K562 (cell line): ENCODE measurements around the gene PNPLA7. TPM values are rescaled to one million over a fixed set of nuclear protein-coding genes. Genes with fewer than 3 reads are reported as not detected.

ENCODE experiments used
- CCNT2 ChIP-seq: IDR thresholded peaks from 2 replicates; pipeline ENCODE4 v1.6.1; 2011; ENCODE audit warnings: borderline replicate concordance, low read depth, mild to moderate bottlenecking, moderate library complexity, mixed read lengths, low read length; ENCODE audit not compliant: insufficient read length; ENCODE audit errors: extremely low read depth
- CXXC5 ChIP-seq: fragments of 250-450 bp; sonication (Bioruptor Pico); IDR thresholded peaks from 2 replicates; pipeline ENCODE4 v1.8.0; 2022; ENCODE audit warnings: inconsistent platforms, mild to moderate bottlenecking, moderate library complexity
- E2F1 ChIP-seq: sonication (generic); formaldehyde crosslinking; IDR thresholded peaks from 2 replicates; pipeline ENCODE4 v1.8.1; 2023; ENCODE audit warnings: mild to moderate bottlenecking, missing genetic modification reagents, moderate library complexity
- E2F3 ChIP-seq: fragments of 250-450 bp; sonication (Bioruptor Pico); IDR thresholded peaks from 2 replicates; pipeline ENCODE4 v1.4.0; 2020; ENCODE audit warnings: mild to moderate bottlenecking
- FOXK1 ChIP-seq: sonication (generic); formaldehyde crosslinking; IDR thresholded peaks from 2 replicates; pipeline ENCODE4 v1.8.0; 2022; ENCODE audit warnings: missing genetic modification reagents, mild to moderate bottlenecking, borderline replicate concordance
- MEIS2 ChIP-seq: fragments of 450-650 bp; IDR thresholded peaks from 2 replicates; pipeline ENCODE4 v1.6.1; 2014; ENCODE audit warnings: mild to moderate bottlenecking; ENCODE audit not compliant: partially characterized antibody
- MIER1 ChIP-seq: fragments of 450-650 bp; IDR thresholded peaks from 2 replicates; pipeline ENCODE4 v1.6.1; 2016; ENCODE audit warnings: antibody characterized with exemption, mild to moderate bottlenecking, low read depth
- RBM15 ChIP-seq: fragments of 200-400 bp; formaldehyde crosslinking; IDR thresholded peaks from 2 replicates; pipeline ENCODE4 v1.6.1; 2018; ENCODE audit warnings: mild to moderate bottlenecking, low read length, moderate library complexity; ENCODE audit not compliant: insufficient read depth
- RBM22 ChIP-seq: fragments of 200-400 bp; formaldehyde crosslinking; IDR thresholded peaks from 2 replicates; pipeline ENCODE4 v1.6.1; 2018; ENCODE audit warnings: low read length, low read depth; ENCODE audit not compliant: poor library complexity, severe bottlenecking
- RCOR1 ChIP-seq, 2 experiments: IDR thresholded peaks; 2 replicates each; pipeline ENCODE4 v1.6.1; 2012; ENCODE audit warnings: low read depth in 2 of 2, low read length in 2 of 2, borderline replicate concordance in 1 of 2, improper control_type of control experiment in 1 of 2
- TOE1 ChIP-seq, 2 experiments: fragments of 450-650 bp in 1 of 2; sonication (generic) in 1 of 2; formaldehyde crosslinking in 1 of 2; IDR thresholded peaks; 2 replicates each; pipeline versions ENCODE4 v1.7.1 to v1.8.0; 2016 to 2022; ENCODE audit warnings: borderline replicate concordance in 2 of 2, mild to moderate bottlenecking in 2 of 2, antibody characterized with exemption in 1 of 2, inconsistent platforms in 1 of 2, low read depth in 1 of 2, missing genetic modification reagents in 1 of 2, moderate library complexity in 1 of 2
- XRCC3 ChIP-seq: fragments of 450-650 bp; IDR thresholded peaks from 2 replicates; pipeline ENCODE4 v1.6.1; 2017; ENCODE audit warnings: mild to moderate bottlenecking, moderate library complexity
- XRCC4 ChIP-seq: IDR thresholded peaks from one replicate; pipeline ENCODE4 v1.6.1; 2011; ENCODE audit not compliant: insufficient read depth, insufficient read length; ENCODE audit errors: extremely low read depth
- ZNF717 ChIP-seq: fragments of 250-450 bp; sonication (Bioruptor Pico); IDR thresholded peaks from 2 replicates; pipeline ENCODE4 v1.5.0; 2021
- polyA plus RNA-seq, 8 experiments: library from polyadenylated mRNA; depleted of rRNA in 4 of 8; stranded (reverse) in 5 of 8; unstranded in 3 of 8; fragments of >200 nt; fragmentation: Nextera tagmentation in 2 of 8; fragmentation: Illumina TruSeq in 1 of 8; extraction: Ambion mirVana in 2 of 8; extraction: Trizol in 1 of 8; gene quantifications; 2 replicates each; pipeline versions ENCODE4 v1.2.1 to v1.2.3, GENCODE V29; 2011 to 2014; ENCODE audit warnings: inconsistent platforms in 1 of 8, missing spikeins in 1 of 8
- total RNA-seq, 7 experiments: library from RNA; depleted of rRNA in 6 of 7; stranded (reverse); fragments of >200 nt in 6 of 7; fragmentation: Illumina TruSeq in 2 of 7; extraction: Trizol in 2 of 7; gene quantifications; 2 replicates each; pipeline versions ENCODE4 v1.2.1 to v1.2.3, GENCODE V29; 2011 to 2021; ENCODE audit warnings: low replicate concordance in 1 of 7
- TF ChIP-seq, protein P1 (sequence below), 2 experiments: fragments of 450-650 bp; conservative IDR thresholded peaks; 2 replicates each; pipeline ENCODE4 v1.6.1; 2017; ENCODE audit warnings: mild to moderate bottlenecking in 2 of 2, moderate library complexity in 2 of 2
- TF ChIP-seq, protein P2 (sequence below): fragments of 250-450 bp; sonication (Bioruptor Pico); IDR thresholded peaks from 2 replicates; pipeline ENCODE4 v1.8.0; 2022; ENCODE audit warnings: moderate library complexity, mild to moderate bottlenecking, inconsistent platforms
- TF ChIP-seq, protein P3 (sequence below): IDR thresholded peaks from 2 replicates; pipeline ENCODE4 v1.6.1; 2012; ENCODE audit warnings: low read depth, low read length, improper control_type of control experiment, borderline replicate concordance
- TF ChIP-seq, protein P4 (sequence below), 2 experiments: fragments of 450-650 bp in 1 of 2; sonication (generic) in 1 of 2; formaldehyde crosslinking; conservative IDR thresholded peaks; 2 replicates each; pipeline versions ENCODE4 v1.4.0 to v1.8.1; 2020 to 2022; ENCODE audit warnings: mild to moderate bottlenecking in 1 of 2, missing genetic modification reagents in 1 of 2

Gene PNPLA7
- total and polyA plus RNA-seq, 9 of the 15 experiments (the other 6 are each of a cell fraction or from before 2014, with no cell fraction given) = 0.01 to 0.85 (median 0.19) TPM; not detected in 1

- TF ChIP-seq TOE1 (IDR thresholded peaks at IDR 0.05; ENCODE audit: borderline replicate concordance) = no peak
- TF ChIP-seq TOE1 (CRISPR knock-in tag; IDR thresholded peaks at IDR 0.05; ENCODE audit: borderline replicate concordance, low read depth) = no peak
- peak; percentile 57 for TF ChIP-seq CCNT2
- no peak for TF ChIP-seq E2F3 (CRISPR knock-in tag)
- TF ChIP-seq CXXC5 (CRISPR knock-in tag) = peak; percentile 83
- no peak for TF ChIP-seq XRCC3
- TF ChIP-seq FOXK1 = peak; percentile 70; the same call in 1 of the 2 replicates
- TF ChIP-seq, protein P1, sequence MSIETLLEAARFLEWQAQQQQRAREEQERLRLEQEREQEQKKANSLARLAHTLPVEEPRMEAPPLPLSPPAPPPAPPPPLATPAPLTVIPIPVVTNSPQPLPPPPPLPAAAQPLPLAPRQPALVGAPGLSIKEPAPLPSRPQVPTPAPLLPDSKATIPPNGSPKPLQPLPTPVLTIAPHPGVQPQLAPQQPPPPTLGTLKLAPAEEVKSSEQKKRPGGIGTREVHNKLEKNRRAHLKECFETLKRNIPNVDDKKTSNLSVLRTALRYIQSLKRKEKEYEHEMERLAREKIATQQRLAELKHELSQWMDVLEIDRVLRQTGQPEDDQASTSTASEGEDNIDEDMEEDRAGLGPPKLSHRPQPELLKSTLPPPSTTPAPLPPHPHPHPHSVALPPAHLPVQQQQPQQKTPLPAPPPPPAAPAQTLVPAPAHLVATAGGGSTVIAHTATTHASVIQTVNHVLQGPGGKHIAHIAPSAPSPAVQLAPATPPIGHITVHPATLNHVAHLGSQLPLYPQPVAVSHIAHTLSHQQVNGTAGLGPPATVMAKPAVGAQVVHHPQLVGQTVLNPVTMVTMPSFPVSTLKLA (conservative IDR thresholded peaks at IDR 0.05) = peak; percentile 53 to 78
- TF ChIP-seq RCOR1 (IDR thresholded peaks at IDR 0.05; ENCODE audit: borderline replicate concordance in 1 of 2, low read depth in 2 of 2, low read length in 2 of 2) = no peak
- TF ChIP-seq, protein P2, sequence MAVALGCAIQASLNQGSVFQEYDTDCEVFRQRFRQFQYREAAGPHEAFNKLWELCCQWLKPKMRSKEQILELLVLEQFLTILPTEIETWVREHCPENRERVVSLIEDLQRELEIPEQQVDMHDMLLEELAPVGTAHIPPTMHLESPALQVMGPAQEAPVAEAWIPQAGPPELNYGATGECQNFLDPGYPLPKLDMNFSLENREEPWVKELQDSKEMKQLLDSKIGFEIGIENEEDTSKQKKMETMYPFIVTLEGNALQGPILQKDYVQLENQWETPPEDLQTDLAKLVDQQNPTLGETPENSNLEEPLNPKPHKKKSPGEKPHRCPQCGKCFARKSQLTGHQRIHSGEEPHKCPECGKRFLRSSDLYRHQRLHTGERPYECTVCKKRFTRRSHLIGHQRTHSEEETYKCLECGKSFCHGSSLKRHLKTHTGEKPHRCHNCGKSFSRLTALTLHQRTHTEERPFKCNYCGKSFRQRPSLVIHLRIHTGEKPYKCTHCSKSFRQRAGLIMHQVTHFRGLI (CRISPR knock-in tag) = no peak
- TF ChIP-seq MIER1 = no peak; the same call in 1 of the 2 replicates
- TF ChIP-seq MEIS2 = no peak
- TF ChIP-seq ZNF717 (CRISPR knock-in tag) = no peak
- TF ChIP-seq, protein P3, sequence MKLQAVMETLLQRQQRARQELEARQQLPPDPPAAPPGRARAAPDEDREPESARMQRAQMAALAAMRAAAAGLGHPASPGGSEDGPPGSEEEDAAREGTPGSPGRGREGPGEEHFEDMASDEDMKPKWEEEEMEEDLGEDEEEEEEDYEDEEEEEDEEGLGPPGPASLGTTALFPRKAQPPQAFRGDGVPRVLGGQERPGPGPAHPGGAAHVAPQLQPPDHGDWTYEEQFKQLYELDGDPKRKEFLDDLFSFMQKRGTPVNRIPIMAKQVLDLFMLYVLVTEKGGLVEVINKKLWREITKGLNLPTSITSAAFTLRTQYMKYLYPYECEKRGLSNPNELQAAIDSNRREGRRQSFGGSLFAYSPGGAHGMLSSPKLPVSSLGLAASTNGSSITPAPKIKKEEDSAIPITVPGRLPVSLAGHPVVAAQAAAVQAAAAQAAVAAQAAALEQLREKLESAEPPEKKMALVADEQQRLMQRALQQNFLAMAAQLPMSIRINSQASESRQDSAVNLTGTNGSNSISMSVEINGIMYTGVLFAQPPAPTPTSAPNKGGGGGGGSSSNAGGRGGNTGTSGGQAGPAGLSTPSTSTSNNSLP = no peak
- no peak for TF ChIP-seq XRCC4
- TF ChIP-seq RBM15 = no peak
- no peak for TF ChIP-seq RBM22
- TF ChIP-seq, protein P4, sequence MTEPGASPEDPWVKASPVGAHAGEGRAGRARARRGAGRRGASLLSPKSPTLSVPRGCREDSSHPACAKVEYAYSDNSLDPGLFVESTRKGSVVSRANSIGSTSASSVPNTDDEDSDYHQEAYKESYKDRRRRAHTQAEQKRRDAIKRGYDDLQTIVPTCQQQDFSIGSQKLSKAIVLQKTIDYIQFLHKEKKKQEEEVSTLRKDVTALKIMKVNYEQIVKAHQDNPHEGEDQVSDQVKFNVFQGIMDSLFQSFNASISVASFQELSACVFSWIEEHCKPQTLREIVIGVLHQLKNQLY (CRISPR knock-in tag; conservative IDR thresholded peaks at IDR 0.05) = no peak
- TF ChIP-seq E2F1 = 0 out of 2 replicates have a peak, but pooled peaks have one; percentile 40
These were observed 40.5 kb upstream of the PNPLA7 start, which contains the start of gene ZMYND19 (continued) for GRCh38 chr9:137590469-137591383.
